NCI-H1092 treated with DMSO at 0.1 percent for 48 hours (cell line): Measurements from ENCODE around the gene ABCF3.

ENCODE experiments used
- DNase-seq: peaks from one replicate; lab custom pipeline; 2025; lab: John Stamatoyannopoulos, UW

Gene ABCF3

DNA sequence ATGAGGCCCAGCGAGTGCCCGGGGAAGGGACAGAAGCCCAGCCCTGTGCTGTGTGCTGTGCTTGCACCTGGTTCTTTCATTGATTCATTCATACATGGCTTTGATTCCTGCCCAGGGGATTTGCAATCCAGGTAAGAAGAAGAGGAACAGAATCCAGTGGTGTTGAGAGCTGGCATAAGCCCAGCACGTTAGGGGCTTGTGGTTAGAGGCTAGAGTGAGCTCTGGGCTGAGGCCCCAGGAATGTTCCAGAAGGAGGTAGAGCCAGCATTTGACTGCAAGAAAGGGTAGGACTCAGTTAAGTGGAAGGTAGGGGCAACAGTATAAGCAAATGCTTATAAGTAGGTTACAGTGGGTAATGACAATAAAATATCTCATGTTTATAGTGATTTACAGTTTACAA, 45.7 kb downstream of the ABCF3 start:
- no peak for DNase-seq

DNA sequence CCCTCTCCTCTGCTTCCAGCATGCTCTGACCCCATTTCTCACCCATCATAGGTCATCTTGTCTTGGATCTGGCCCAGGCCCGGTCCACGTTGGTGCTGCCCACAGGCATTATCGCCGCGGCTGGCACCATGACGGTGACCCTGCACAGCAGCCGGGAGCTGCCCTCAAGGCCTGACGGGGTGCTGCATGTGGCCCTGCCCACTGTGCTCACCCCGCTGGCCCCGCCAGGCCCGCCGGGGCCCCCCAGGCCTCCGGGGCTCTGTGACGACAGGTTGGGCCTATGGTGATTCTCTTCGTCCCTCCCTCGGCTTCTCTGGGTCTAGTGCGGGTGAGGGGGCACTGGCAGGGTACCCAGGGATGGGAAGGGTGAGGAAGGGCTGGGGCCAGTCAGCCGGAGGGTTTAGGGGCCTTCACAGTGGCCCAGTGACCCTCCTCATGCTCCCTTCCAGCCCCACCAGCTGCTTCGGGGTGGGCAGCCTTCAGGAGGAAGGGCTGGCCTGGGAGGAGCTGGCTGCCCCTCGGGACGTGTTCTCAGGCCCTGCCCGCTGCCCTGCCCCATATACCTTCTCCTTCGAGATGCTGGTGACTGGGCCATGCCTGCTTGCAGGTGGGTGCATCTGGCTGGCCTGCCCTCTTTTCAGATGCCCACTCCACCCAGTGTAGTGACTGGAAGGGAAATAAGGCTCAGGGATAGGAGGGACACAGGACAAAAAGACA, 47.3 kb downstream of the ABCF3 start:
- DNase-seq, result no peak

DNA sequence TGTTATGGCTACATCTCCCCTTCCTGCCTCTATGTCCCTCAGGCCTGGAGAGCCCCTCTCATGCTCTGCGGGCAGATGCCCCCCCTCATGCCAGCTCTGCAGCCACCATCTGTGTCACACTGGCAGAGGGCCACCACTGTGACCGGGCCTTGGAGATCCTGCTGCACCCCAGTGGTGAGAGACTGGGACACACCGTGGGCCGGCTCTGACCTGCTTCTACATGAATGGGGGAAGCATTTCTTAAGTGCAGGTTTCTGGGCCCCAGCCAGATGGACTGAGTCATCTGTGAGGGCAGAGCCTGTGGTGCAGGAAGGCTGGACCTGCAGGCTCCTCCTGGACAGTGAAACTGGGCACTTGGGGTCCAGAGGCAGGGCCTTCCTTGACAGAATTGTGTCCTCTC, 48.2 kb downstream of the ABCF3 start:
- DNase-seq, result no peak

DNA sequence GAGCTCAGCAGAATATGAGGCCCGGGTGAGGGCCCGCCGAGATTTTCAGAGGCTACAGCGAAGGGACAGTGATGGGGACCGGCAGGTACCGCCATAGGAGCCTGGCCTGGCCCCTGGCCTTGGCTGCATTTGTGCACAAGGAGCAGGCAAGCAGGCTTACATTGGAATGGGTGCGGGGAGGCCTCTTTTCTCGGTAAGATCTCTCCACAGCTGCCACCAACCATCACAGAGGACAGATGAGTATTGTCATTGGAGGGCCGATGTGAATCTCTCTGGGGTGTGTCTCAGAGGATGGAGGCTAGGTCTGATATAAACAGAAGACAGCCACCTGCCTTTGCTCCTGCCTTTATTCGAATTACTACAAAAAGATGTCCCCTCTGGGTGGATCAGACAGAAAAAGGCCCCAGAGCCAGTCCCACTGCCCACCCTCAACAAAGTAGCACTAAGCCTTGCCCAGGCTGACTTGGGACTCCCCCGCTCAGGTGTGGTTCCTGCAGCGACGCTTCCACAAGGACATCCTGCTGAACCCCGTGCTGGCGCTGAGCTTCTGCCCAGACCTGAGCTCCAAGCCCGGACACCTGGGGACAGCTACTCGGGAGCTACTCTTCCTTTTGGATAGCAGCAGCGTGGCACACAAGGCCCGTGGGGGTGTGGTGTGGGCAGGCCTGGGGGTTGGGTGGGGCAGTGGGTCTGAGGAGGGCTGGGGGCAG, 48.8 kb downstream of the ABCF3 start:
- DNase-seq, result no peak

DNA sequence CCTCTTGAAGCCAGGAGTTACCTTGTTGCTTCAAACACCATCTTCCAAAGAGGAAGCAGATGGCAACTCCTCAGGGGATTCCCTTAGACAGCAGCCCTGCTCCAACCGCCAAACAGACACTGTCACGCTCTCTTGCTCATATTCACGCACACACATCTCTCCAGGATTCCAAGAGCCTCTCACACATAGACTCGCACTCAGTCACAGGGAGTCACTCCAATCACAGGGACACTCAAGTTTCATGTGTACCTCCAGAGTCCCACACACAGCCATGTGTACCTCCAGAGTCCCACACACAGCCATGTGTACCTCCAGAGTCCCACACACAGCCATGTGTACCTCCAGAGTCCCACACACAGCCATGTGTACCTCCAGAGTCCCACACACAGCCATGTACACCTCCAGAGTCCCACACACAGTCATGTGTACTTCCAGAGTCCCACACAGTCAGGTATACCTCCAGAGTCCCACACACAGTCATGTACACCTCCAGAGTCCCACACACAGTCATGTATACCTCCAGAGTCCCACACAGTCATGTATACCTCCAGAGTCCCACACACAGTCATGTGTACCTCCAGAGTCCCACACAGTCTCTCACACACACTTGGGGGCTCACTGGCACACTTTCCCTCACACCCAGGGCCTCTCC, 49.5 kb downstream of the ABCF3 start:
- no peak for DNase-seq

DNA sequence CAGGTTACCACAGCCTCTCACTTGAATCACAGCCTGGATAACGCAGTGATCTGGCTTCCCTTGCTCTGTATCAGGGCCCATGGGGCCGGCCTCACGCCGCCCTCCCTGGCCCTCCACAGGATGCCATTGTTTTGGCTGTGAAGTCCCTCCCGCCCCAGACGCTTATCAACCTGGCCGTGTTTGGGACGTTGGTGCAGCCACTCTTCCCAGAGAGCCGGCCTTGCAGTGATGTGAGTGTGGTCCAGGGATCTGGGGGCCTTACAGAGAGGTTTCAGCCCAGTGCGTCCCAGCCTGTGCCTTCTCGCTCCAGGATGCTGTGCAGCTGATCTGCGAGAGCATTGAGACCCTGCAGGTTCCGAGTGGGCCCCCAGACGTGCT, 50.0 kb downstream of the ABCF3 start:
- no peak for DNase-seq

DNA sequence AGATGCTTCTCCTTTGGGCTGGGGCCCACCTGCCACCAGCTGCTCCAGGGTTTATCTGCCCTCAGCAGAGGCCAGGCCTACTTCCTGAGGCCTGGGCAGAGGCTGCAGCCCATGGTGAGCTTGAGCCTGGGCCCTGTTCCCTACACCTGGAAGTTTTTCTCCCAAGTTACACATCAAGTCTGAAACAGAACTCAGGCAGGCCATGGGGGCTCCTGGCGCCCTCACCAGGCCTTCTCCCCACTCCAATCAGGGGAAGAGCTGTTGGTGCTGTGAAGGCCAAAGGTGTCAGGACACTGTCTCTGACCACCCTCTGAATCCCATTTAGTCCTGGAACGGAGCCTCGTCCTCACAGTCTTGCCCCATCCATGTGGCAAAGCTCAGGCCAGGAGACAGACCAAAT, 50.6 kb downstream of the ABCF3 start:
- no peak for DNase-seq

DNA sequence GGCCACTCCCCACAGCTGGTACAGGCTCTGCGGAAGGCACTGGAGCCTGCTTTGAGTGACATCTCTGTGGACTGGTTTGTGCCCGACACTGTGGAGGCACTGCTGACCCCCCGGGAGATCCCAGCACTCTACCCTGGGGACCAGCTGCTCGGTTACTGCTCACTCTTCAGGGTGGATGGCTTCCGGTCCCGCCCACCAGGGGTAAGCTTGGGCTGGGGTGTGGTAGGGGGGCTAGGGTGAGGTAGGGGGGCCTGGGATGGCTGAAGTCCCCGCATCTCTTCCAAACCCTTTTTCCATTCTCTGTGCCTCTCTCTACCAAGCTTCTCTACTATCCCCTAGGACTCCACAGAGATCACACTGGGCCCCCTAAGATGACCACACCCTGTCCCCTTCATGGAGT, 51.2 kb downstream of the ABCF3 start:
- DNase-seq, result no peak

DNA sequence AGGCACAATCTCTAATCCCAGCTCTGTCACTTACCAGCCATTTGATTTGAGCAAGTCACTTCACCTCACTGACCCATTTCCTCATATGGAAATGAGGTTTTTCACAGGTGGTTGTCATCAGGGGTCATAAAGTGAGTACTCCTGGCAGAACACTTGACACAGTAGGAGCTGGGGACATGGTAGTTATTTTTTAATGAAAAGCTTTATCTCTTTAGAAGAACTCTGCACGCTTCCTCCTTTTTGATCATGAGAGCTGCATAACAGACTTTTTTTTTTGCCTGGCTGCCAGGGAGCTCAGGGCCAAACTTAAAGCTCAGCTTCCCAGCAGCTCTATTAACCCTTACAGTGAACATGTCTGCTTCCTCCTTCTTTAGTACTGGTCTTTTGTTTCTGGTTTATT, 51.8 kb downstream of the ABCF3 start:
- no peak for DNase-seq

DNA sequence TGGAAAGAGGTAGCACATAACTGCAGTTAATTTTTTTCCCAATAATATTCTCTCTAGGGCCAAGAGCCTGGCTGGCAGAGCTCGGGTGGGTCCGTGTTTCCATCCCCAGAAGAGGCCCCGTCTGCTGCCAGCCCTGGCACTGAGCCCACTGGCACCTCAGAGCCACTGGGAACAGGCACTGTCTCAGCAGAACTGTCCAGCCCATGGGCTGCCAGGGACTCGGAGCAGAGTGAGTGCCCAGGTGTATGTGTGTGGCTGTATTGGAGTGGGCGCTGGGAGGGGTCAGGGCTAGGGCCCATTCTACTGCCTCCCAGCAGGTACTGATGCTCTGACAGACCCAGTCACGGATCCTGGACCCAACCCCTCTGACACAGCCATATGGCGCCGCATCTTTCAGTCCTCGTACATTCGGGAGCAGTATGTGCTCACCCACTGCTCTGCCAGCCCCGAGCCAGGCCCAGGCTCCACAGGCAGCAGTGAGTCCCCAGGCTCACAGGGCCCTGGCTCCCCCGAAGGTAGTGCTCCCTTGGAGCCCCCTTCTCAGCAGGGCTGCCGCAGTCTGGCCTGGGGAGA, 52.3 kb downstream of the ABCF3 start:
- no peak for DNase-seq

DNA sequence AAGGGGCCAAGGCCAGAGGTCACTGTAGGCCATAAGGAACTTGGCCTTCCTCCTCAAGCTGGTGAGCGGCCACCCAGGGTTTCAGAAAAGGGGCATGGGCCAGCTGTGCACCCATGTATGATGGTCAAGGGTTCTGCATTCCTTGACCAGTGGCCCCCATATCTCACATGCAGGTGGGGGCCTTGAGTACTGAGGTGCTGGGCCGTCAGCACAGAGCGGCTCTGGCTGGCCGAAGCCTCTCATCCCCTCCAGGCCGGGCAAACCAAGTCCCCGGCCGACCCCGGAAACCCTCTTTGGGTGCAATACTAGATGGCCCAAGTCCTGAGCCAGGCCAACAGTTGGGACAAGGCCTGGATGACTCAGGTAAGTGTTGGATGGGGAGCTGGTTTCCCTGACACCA, 53.2 kb downstream of the ABCF3 start:
- DNase-seq, result no peak

DNA sequence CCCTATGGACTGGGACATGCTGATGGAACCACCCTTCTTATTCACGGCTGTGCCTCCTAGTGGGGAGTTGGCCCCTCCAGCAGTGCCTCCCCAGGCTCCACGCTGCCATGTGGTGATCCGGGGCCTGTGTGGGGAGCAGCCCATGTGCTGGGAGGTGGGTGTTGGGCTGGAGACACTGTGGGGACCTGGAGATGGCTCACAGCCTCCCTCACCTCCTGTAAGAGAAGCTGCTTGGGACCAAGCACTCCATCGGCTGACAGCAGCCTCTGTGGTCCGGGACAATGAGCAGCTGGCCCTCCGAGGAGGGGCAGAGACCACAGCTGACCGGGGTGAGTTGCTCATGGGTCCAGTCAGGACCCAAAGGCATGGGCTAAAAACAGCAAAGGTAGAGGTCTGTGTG, 53.7 kb downstream of the ABCF3 start:
- no peak for DNase-seq

DNA sequence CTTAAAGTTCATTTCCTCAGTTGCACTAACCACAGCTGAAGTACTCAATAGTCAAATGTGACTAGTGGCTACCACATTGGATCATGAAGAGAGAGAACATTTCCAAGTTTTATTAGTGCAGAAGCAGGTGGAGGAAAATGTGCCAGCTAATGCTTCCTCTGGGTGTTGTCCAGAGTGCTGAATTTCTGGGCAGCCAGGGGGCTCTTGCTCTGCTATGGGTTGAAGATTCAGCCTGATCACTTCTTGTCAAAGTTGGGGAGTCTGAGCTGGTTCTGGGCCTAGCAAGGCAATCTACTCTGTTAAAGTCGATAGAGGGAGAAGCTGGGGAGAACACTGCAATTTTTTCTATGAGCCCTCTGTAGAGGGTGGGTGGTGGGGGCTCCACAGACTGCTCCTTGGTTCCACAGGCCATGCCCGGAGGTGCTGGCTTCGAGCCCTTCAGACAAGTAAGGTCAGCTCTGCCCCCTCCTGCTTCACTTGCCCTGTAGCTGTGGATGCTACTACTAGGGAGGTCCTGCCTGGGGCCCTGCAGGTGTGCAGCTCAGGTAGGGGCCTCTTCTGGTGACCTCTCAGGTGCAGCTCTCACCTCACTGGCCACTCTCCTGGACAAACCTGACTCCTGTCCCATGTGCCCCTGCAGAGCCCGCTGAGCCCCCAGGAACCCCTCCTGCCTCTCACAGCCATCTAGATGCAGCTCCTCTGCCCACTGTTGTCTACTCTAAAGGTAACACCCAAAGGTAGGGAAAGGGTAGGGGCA, 54.6 kb downstream of the ABCF3 start:
- DNase-seq, result no peak

DNA sequence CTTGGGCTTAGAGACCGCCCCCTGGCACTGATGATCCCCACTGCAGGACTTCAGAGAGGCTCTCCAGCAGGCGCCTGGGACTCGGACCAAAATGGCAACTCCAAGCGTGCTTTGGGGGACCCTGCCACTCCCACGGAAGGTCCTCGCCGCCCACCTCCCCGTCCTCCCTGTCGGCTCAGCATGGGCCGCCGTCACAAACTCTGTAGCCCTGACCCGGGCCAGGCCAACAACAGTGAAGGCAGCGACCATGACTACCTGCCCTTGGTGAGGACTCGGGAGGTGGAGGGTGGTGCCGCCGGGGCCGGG, 55.1 kb downstream of the ABCF3 start:
- no peak for DNase-seq

DNA sequence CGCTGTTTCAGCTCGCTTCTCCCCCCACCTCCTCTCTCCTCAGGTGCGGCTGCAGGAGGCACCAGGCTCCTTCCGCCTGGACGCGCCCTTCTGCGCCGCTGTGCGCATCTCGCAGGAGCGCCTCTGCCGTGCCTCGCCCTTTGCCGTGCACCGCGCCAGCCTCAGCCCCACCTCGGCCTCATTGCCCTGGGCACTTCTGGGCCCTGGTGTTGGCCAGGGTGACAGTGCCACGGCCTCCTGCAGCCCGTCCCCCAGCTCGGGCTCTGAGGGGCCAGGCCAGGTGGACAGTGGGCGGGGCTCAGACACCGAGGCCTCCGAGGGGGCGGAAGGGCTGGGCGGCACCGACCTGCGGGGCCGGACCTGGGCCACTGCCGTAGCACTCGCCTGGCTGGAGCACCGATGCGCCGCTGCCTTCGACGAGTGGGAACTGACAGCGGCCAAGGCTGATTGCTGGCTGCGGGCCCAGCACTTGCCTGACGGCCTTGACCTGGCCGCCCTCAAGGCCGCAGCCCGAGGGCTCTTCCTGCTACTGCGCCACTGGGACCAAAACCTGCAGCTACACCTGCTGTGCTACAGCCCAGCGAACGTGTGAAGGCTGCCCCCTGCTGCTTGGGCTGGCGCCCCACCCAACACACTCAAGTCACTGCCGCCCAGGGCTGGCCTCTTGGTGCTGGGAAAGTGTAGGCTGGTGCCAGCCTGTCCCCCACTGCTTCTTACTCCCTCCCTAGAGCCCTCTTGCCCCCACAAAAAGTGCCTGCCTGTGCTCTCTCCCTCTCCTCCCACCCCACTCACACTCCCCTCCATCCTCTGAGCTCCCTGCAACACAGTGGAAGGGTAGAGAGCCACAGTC, 55.7 kb downstream of the ABCF3 start:
- no peak for DNase-seq

DNA sequence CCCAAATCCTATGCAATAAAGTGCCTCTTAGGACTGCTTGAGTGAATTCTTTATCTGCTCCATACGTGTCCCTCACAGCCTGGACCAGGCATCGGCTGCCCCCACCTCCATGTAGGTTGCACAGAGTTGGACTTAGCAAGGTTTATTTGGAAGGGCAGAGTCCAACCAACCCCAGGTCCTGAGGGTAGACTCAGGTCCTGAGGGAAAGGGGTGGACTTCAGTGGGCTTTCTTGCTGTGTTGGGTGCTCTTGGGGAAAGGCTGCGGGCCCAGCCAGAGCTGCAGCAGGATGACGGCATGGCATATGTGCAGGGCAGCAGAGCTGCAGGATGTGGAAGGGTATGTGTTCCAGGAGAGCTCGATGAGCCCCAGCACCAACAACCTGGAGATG, 56.3 kb downstream of the ABCF3 start:
- DNase-seq, result no peak
